Lower lobe of right lung (tissue), 2 donors: ENCODE results near the gene MEMO1. TPM values are rescaled to one million over a fixed set of nuclear protein-coding genes. Genes with fewer than 3 reads are reported as not detected.
"Not testable (repeated sequence)": the region's sequence is repeated elsewhere in the genome, so short reads cannot be mapped to it uniquely, and the experiment has no call there.

Experiments used
- ATAC-seq, 2 donors: fragments of 200-7000 bp; cut with Tn5 transposase; one replicate each; pipeline ENCODE4 v1.9.1; 2020 to 2022; ENCODE audit warnings: mild to moderate bottlenecking in 2 of 2, moderate library complexity in 2 of 2
- DNase-seq: peaks from one replicate; pipeline ENCODE4 v3.0.0-alpha.2; 2020
- H3K27ac ChIP-seq: fragments of 200-600 bp; one replicate; pipeline ENCODE4 v1.8.0; 2022
- H3K27me3 ChIP-seq: fragments of 200-600 bp; one replicate; pipeline ENCODE4 v1.8.0; 2022; ENCODE audit warnings: low read depth
- H3K36me3 ChIP-seq: fragments of 200-600 bp; one replicate; pipeline ENCODE4 v1.8.0; 2022; ENCODE audit warnings: mild to moderate bottlenecking
- H3K4me1 ChIP-seq: fragments of 200-600 bp; one replicate; pipeline ENCODE4 v1.8.0; 2022
- H3K4me3 ChIP-seq: fragments of 200-600 bp; one replicate; pipeline ENCODE4 v1.8.0; 2022; ENCODE audit warnings: mild to moderate bottlenecking
- H3K9me3 ChIP-seq: fragments of 200-600 bp; one replicate; pipeline ENCODE4 v1.8.0; 2022
- intact Hi-C: fragments of 100-400 bp; cut with DNase I; formaldehyde crosslinking; loops from one replicate; pipeline ENCODE4 v1.11.0; 2022
- long read RNA-seq: library from polyadenylated mRNA; unstranded; transcript quantifications from one replicate; pipeline ENCODE4 v2.0.0, GENCODE V29; 2021
- total RNA-seq: library from RNA; stranded (reverse); fragmentation: NEBNext Ultra II Directional; extraction: Animal tissue kit (Norgen Biotek cat#: 25700); gene quantifications from one replicate; pipeline ENCODE4 v1.2.1, GENCODE V29; 2021
- TF ChIP-seq, protein P1 (sequence below): fragments of 200-600 bp; IDR thresholded peaks from one replicate; pipeline ENCODE4 v1.8.0; 2022; ENCODE audit warnings: antibody characterized with exemption, mild to moderate bottlenecking
- donor health status: DM: no; HTN: yes; CAD: no; lungs with severe emphysema.

The MEMO1 gene
- 35.7 TPM for total RNA-seq
- long read RNA-seq, full-length matches to known transcripts, result 15 of 29 reads
- long read RNA-seq, partial matches to known transcripts, result 3 of 29 reads
- long read RNA-seq, other reads (novel, unspliced or antisense), result 11 of 29 reads

DNA sequence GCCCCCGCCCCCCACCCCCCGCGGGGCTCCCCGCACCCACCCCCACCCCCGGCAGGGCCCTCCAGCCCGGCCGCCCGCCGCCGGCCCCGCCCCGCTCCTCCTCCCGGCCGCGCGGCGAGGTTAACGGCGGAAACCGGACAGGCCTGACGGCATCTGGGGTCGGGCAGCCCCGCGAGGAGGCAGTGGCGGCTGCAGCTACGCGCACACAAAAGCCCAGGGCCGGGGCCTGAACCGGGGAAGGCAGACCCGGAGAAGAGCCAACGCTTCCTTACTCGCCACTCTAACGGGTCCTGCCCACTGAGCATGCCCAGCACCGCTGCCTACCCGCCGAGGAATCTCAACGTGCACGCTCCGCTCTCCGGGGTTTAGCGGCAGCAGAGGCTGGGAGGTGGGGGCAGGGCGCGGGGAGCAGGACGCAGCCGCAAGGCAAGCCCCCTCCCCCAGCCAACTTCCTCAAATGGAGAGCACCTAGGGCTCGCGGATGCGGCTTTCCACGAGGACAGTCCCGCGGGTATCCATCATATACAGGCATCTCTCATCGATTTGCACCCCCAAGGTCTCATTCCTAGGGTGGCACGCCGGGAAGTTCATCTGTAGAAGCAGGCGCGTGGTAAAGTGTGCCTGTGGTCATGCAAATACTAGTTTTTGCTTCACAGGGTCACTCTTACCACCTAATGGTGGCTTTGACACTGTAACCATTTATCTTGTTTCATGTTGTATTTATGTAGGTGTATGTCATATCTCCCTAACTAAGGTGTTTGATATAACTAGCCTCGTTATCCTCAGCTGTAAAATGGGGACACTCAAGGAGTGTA, at the start of gene MEMO1:
Gene MEMO1 (minus strand): TSS at position 339 of the 815 bp plus-strand sequence. CDS start 761 bp downstream, outside the sequence.
- Histone ChIP-seq H3K27me3 (no peaks in the 10 kb centered on the region), H3K4me1 (peaks cover 41% of the 10 kb centered on the region), H3K27ac (peak within 1 kb of the TSS; percentile 86), H3K9me3 (no peaks in the 10 kb centered on the region), H3K4me3 (peak within 1 kb of the TSS; percentile 90), H3K36me3 (peaks cover 5% of the 10 kb centered on the region)
- TF ChIP-seq, protein P1, sequence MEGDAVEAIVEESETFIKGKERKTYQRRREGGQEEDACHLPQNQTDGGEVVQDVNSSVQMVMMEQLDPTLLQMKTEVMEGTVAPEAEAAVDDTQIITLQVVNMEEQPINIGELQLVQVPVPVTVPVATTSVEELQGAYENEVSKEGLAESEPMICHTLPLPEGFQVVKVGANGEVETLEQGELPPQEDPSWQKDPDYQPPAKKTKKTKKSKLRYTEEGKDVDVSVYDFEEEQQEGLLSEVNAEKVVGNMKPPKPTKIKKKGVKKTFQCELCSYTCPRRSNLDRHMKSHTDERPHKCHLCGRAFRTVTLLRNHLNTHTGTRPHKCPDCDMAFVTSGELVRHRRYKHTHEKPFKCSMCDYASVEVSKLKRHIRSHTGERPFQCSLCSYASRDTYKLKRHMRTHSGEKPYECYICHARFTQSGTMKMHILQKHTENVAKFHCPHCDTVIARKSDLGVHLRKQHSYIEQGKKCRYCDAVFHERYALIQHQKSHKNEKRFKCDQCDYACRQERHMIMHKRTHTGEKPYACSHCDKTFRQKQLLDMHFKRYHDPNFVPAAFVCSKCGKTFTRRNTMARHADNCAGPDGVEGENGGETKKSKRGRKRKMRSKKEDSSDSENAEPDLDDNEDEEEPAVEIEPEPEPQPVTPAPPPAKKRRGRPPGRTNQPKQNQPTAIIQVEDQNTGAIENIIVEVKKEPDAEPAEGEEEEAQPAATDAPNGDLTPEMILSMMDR, result no peak
- DNase-seq, result peak; percentile 98
- ATAC-seq, result peak; percentile 93 to 95
- intact Hi-C loops, result no loop called here

DNA sequence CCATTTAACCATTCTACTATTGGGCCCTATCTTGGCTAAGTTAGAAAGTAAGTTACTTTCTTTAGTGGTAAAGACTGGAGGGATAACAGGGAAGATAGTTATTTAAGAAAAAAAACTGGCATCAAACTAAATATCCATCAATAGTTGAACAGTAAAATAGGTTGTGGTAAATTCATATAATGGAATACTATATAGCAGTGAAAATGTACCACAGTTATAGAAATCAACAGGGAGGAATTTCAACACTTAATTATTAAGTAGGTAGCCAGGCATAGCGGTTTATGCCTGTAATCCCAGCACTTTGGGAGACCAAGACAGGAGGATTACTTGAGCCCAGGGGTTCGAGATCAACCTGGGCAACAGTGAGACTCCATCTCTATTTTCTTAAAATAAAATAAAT, 49.5 kb upstream of the MEMO1 start:
- Histone ChIP-seq H3K9me3 (no peaks in the 10 kb centered on the region), H3K4me1 (peaks cover 19% of the 10 kb centered on the region), H3K4me3 (no peak overlapping the region), H3K27me3 (no peaks in the 10 kb centered on the region), H3K36me3 (no peaks in the 10 kb centered on the region), H3K27ac (no peak overlapping the region)
- ATAC-seq, result no peak
- no peak for DNase-seq
- TF ChIP-seq, protein P1, result no peak
- intact Hi-C loops, result no loop called here

DNA sequence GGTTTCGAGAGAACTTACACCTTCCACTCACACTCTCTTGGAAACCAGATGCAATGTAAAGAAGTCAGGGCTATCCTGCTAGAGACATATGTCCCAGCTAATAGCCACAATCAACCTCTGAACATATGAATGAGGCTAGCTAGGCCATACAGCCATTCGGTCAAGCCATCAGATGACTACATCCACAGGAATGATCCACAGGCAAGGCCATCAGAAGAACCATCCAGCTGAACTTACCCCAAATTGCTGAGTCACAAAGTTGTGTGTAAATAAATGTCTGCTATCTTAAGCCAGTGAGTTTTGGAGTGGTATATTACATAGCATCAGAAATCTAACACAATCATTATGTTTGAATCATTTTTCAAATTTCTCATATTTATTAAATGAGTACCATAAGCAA, 47.3 kb upstream of the MEMO1 start:
- DNase-seq (no peak), ATAC-seq (no peak)
- Histone ChIP-seq H3K4me3 (no peak overlapping the region), H3K36me3 (no peaks in the 10 kb centered on the region), H3K4me1 (peaks cover 10% of the 10 kb centered on the region), H3K27me3 (no peaks in the 10 kb centered on the region), H3K27ac (no peak overlapping the region), H3K9me3 (no peaks in the 10 kb centered on the region)
- intact Hi-C loops, result no loop called here
- TF ChIP-seq, protein P1, result no peak

DNA sequence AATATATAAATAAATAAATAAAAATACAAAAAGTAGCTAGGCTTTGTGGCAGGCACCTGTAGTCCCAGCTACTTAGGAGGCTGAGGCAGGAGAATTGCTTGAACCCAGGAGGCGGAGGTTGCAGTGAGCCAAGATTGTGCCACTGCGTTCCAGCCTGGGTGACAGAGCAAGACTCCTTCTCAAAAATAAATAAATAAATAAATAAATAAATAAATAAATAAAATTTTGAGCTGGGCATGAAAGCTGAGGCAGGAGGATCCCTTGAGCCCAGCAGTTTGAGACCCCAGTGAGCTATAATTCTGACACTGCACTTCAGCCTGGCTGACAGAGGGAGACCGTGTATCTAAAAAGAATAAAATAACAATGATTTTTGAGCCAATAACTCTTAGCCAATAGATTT, 43.8 kb upstream of the MEMO1 start:
- H3K9me3 ChIP-seq, H3K4me3 ChIP-seq, H3K27me3 ChIP-seq, H3K36me3 ChIP-seq, DNase-seq, ATAC-seq, H3K27ac ChIP-seq, H3K4me1 ChIP-seq, intact Hi-C loops: not testable (repeated sequence)

DNA sequence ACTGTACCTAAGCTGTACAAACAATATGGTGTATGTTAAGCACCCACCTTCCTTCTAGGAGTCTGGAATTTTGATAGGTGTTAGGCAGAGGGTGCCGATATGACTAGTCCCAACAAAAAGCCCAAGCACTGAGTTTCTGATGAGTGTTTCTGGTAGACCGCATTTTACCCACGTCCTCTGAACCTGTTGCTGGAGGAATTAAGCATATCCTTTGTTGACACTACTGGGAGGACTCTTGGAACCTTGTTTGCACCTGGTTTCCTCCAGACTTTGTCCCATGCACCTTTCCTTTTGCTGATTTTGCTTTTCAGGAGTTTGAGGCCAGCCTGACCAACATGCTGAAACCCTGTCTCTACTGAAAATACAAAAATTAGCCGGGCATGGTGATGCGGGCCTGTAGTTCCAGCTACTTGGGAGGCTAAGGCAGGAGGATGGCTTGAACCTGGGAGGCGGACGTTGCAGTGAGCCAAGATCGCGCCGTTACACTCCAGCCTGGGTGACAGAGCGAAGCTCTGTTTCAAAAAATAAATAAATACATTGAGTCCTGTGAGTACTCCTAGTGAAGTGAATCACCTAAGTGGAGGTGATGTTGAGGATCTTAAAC, 41.1 kb upstream of the MEMO1 start:
- Histone ChIP-seq H3K36me3 (no peaks in the 10 kb centered on the region), H3K27ac (no peak overlapping the region), H3K9me3 (no peaks in the 10 kb centered on the region), H3K27me3 (no peaks in the 10 kb centered on the region), H3K4me1 (no peaks in the 10 kb centered on the region), H3K4me3 (no peak overlapping the region)
- DNase-seq (no peak), ATAC-seq (no peak)
- intact Hi-C loops, result no loop called here
- TF ChIP-seq, protein P1, result no peak

DNA sequence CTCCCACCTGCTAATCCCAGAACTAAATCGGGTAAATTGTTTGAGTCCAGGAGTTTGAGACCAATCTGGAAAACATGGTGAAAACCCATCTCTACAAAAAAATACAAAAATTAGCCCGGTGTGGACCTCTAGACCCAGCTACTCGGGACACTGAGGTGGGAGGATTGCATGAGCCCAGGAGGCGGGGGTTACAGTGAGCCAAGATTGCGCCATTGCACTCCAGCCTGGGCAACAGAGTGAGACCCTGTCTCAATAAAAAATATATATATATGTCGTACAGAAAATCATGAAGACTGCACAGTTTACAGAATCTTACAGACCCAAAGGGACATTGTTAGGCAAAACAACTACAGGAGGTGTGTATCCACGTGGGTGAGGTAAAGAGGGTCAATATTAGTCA, 32.8 kb upstream of the MEMO1 start:
- DNase-seq (no peak), ATAC-seq (no peak)
- TF ChIP-seq, protein P1, result no peak
- intact Hi-C loops, result no loop called here
- H3K9me3 ChIP-seq, result no peaks in the 10 kb centered on the region
- no peak overlapping the region for H3K4me3 ChIP-seq
- no peaks in the 10 kb centered on the region for H3K27me3 ChIP-seq
- no peaks in the 10 kb centered on the region for H3K36me3 ChIP-seq
- H3K27ac ChIP-seq, result no peak overlapping the region
- peaks cover 11% of the 10 kb centered on the region for H3K4me1 ChIP-seq
